Peyer's patch (tissue), 4 donors: ENCODE data around the gene EIF5. TPM values are rescaled to one million over a fixed set of nuclear protein-coding genes. Genes with fewer than 3 reads are reported as not detected.

Source experiments
- DNase-seq, 3 donors: peaks; one replicate each; pipeline ENCODE4 v3.0.0-alpha.2; 2017 to 2019
- H3K27ac ChIP-seq, 4 donors: fragments of 200-600 bp; sonication (generic); one replicate each; pipeline ENCODE4 v1.5.1; 2016 to 2019
- H3K27me3 ChIP-seq, 2 donors: fragments of 200-600 bp; sonication (generic); one replicate each; pipeline ENCODE4 v1.5.1; 2019
- H3K36me3 ChIP-seq, 3 donors: fragments of 200-600 bp; sonication (generic); one replicate each; pipeline ENCODE4 v1.5.1; 2016 to 2019
- H3K4me1 ChIP-seq, 4 donors: fragments of 200-600 bp; sonication (generic); one replicate each; pipeline ENCODE4 v1.5.1; 2016 to 2019
- H3K4me3 ChIP-seq, 4 donors: fragments of 200-600 bp; sonication (generic); 1 replicate in 3 of 4; 2 replicates in 1 of 4; pipeline ENCODE4 v1.5.1; 2016 to 2019; ENCODE audit warnings: mild to moderate bottlenecking in 1 of 4
- H3K9me3 ChIP-seq, 4 donors: fragments of 200-600 bp; sonication (generic); one replicate each; pipeline ENCODE4 v1.5.1; 2016 to 2019; ENCODE audit warnings: mild to moderate bottlenecking in 1 of 4
- POLR2A ChIP-seq, 2 donors: fragments of 450-650 bp; IDR thresholded peaks; one replicate each; pipeline ENCODE4 v1.5.1; 2017; ENCODE audit warnings: antibody characterized with exemption in 2 of 2, mild to moderate bottlenecking in 2 of 2, moderate library complexity in 2 of 2
- total RNA-seq, 4 donors: library from RNA; depleted of rRNA; stranded (reverse); fragments of >200 nt; gene quantifications; one replicate each; pipeline ENCODE4 v1.1.0, GENCODE V29; 2016
- TF ChIP-seq, protein P1 (sequence below), 6 experiments: fragments of 450-650 bp in 4 of 6; fragments of 200-600 bp in 2 of 6; sonication (generic) in 1 of 6; IDR thresholded peaks; one replicate each; pipeline ENCODE4 v1.5.1; 2017 to 2019; ENCODE audit warnings: antibody characterized with exemption in 6 of 6, mild to moderate bottlenecking in 3 of 6, moderate library complexity in 1 of 6

EIF5 gene
- total RNA-seq, 4 donors from 2014 or later: 176 to 226 (median 217) TPM

DNA sequence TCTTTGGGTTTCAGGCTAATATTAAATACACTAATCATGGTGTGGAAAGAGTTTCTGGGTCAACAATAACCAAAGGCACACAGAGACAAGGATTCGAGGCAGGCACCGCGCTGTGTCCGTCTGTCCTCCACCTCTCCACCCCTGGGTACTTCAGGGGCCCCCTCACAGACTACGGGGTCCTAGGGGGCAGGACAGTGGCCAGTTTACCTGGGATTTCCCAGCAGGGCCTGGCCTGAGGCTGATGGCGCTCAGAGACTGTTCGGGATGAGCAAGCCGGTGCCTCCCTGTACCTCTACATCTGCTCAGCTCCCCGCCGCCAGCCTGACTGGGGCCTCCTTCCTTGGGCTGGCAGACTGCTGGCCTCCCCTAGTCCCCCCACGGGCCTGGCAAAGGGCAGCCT, 18.1 kb upstream of the EIF5 start:
- H3K27ac ChIP-seq: no peak overlapping the region
- no peaks in the 10 kb centered on the region for H3K4me1 ChIP-seq
- peak in 1 of 3 donors; percentile 44 for DNase-seq
- H3K4me3 ChIP-seq: no peak overlapping the region
- TF ChIP-seq, protein P1, sequence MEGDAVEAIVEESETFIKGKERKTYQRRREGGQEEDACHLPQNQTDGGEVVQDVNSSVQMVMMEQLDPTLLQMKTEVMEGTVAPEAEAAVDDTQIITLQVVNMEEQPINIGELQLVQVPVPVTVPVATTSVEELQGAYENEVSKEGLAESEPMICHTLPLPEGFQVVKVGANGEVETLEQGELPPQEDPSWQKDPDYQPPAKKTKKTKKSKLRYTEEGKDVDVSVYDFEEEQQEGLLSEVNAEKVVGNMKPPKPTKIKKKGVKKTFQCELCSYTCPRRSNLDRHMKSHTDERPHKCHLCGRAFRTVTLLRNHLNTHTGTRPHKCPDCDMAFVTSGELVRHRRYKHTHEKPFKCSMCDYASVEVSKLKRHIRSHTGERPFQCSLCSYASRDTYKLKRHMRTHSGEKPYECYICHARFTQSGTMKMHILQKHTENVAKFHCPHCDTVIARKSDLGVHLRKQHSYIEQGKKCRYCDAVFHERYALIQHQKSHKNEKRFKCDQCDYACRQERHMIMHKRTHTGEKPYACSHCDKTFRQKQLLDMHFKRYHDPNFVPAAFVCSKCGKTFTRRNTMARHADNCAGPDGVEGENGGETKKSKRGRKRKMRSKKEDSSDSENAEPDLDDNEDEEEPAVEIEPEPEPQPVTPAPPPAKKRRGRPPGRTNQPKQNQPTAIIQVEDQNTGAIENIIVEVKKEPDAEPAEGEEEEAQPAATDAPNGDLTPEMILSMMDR (IDR thresholded peaks at IDR 0.05): no peak
- no peak for TF ChIP-seq POLR2A (IDR thresholded peaks at IDR 0.05)
- H3K27me3 ChIP-seq: no peaks in the 10 kb centered on the region
- no peaks in the 10 kb centered on the region for H3K36me3 ChIP-seq
- H3K9me3 ChIP-seq: no peaks in the 10 kb centered on the region

DNA sequence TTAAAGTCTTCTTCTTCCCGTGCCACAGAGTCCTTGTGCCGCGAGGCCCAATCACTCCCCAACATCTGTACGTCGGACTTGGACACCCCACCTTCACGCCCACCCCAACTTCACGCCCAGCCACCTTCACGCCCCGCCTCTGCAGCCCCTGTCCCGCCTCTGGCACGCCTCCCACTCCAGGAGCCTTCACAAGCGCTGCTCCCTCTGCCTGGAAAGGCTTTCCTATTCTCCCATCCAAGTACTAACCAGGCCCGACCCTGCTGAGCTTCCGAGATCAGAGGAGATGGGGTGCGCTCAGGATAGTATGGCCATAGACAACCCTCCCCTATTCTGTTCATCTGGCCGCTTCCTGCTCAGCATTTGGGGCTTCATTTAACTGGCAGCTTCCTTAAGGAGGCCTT, 17.3 kb upstream of the EIF5 start:
- H3K9me3 ChIP-seq: no peaks in the 10 kb centered on the region
- H3K27me3 ChIP-seq: no peaks in the 10 kb centered on the region
- no peaks in the 10 kb centered on the region for H3K4me1 ChIP-seq
- H3K36me3 ChIP-seq: no peaks in the 10 kb centered on the region
- H3K4me3 ChIP-seq: no peak overlapping the region
- no peak overlapping the region for H3K27ac ChIP-seq
- DNase-seq: peak in 1 of 3 donors; percentile 40
- TF ChIP-seq, protein P1 (IDR thresholded peaks at IDR 0.05): no peak
- TF ChIP-seq POLR2A (IDR thresholded peaks at IDR 0.05): no peak

DNA sequence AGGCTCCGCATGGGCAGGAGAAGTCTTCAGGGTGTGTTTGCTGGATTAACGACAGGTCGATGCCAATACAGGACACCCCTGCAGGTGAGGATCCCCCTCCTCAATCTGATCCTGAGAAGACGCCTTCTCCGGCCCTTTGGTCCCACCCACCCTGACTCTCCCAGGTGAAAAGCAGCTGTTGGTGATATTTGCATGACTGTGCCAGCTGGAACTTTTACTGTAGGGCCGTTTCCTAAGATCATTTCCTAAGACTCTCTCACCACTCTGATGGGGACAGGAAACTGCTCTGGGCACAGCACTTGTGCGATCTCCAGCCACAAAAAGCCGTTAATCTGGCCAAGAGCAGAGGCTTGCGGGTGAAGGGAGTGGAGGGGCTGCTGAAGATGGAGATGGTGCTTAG, 16.8 kb upstream of the EIF5 start:
- no peak overlapping the region for H3K27ac ChIP-seq
- H3K9me3 ChIP-seq: no peaks in the 10 kb centered on the region
- H3K4me3 ChIP-seq: no peak overlapping the region
- TF ChIP-seq, protein P1 (IDR thresholded peaks at IDR 0.05): no peak
- TF ChIP-seq POLR2A (IDR thresholded peaks at IDR 0.05): no peak
- no peaks in the 10 kb centered on the region for H3K4me1 ChIP-seq
- peak in 1 of 3 donors; percentile 37 for DNase-seq
- no peaks in the 10 kb centered on the region for H3K36me3 ChIP-seq
- H3K27me3 ChIP-seq: no peaks in the 10 kb centered on the region

DNA sequence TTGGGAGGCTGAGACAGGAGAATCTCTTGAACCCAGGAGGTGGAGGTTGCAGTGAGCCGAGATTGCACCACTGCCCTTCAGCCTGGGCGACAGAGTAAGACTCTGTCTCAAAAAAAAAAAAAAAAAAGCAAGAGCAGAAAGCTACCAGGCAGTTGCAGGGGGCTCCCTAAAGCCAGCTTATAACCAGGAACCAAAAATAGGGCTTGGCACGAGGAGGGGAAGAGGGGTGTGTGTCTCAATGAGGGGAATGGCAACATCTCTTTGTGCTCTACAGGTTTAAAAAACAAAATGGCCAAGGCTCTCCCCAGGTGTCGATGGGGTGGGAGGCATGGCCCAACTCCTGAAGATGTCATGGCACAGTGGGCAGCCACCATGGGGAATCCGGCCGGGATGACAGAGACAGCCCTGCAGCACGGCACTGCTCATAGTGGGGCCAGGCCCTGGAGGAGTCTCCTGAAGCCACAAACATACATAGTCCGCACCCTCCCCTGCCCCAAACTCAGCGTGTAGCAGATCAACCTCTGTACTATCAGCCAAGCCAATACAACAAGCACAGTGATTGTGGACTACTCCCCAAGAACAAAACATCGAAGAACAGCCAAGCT, 16.0 kb upstream of the EIF5 start:
- TF ChIP-seq, protein P1 (IDR thresholded peaks at IDR 0.05): no peak
- no peak for TF ChIP-seq POLR2A (IDR thresholded peaks at IDR 0.05)
- H3K4me1 ChIP-seq: no peaks in the 10 kb centered on the region
- H3K27me3 ChIP-seq: no peaks in the 10 kb centered on the region
- no peak overlapping the region for H3K27ac ChIP-seq
- H3K9me3 ChIP-seq: no peaks in the 10 kb centered on the region
- H3K36me3 ChIP-seq: no peaks in the 10 kb centered on the region
- no peak overlapping the region for H3K4me3 ChIP-seq
- no peak for DNase-seq

DNA sequence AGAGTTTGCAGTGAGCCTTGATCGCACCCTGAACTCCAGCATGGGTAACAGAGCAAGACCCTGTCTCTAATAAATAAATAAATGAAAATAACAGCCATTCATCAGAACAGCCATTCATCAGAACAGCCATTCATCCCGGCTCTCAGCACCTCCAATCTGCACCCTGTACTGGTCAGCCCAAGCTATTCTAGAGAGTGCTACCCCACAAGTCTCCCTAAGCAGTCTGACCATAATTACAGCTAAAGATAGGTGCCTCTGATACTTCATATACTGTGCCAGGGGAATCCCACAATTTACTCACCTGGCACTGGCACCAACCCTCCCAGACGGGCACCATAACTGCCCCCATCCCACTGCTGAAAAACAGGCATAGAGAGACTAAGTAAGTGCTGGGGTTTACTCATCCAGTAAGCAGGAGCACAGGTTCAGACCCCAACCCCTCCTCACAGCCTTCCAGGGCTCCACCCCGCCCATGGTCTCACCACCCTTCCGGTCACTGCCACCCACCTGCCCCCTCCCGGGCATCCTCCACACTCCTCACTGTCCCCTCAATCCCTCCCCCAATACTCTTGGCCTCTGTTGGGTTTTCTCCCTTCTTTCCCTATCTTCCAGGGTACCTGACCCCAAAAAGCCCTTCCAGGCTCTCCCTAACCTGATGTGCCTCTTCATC, 15.2 kb upstream of the EIF5 start:
- Histone ChIP-seq H3K27ac (no peak overlapping the region), H3K27me3 (no peaks in the 10 kb centered on the region), H3K36me3 (no peaks in the 10 kb centered on the region), H3K4me1 (no peaks in the 10 kb centered on the region), H3K4me3 (no peak overlapping the region), H3K9me3 (no peaks in the 10 kb centered on the region)
- TF ChIP-seq, protein P1 (IDR thresholded peaks at IDR 0.05): no peak
- no peak for TF ChIP-seq POLR2A (IDR thresholded peaks at IDR 0.05)
- DNase-seq: peak in 1 of 3 donors; percentile 33
